H9 (cell line): ENCODE measurements around the gene GPC1. TPM values are rescaled to one million over a fixed set of nuclear protein-coding genes. Genes with fewer than 3 reads are reported as not detected.

Source experiments
- DNase-seq: peaks from one replicate; pipeline ENCODE4 v3.0.0-alpha.2; 2017
- H2AFZ ChIP-seq: one replicate; pipeline ENCODE4 v1.6.1; 2013; ENCODE audit warnings: mild to moderate bottlenecking, low read length, control low read depth, moderate library complexity
- H2AK5ac ChIP-seq: 2 replicates; pipeline ENCODE4 v1.6.1; 2013; ENCODE audit warnings: low read length, control low read depth, mixed read lengths; ENCODE audit not compliant: insufficient read length
- H2BK120ac ChIP-seq: one replicate; pipeline ENCODE4 v1.6.1; 2013; ENCODE audit warnings: low read depth, mild to moderate bottlenecking, low read length, control low read depth, inconsistent platforms; ENCODE audit not compliant: poor library complexity, severe bottlenecking
- H2BK12ac ChIP-seq: 2 replicates; pipeline ENCODE4 v1.6.1; 2013; ENCODE audit warnings: low read length, control low read depth, mixed read lengths, low read depth; ENCODE audit not compliant: insufficient read length
- H2BK15ac ChIP-seq: 2 replicates; pipeline ENCODE4 v1.6.1; 2013; ENCODE audit warnings: low read depth, low read length, control low read depth
- H2BK20ac ChIP-seq: one replicate; pipeline ENCODE4 v1.6.1; 2013; ENCODE audit warnings: low read depth, mild to moderate bottlenecking, low read length, control low read depth, inconsistent platforms; ENCODE audit not compliant: poor library complexity, severe bottlenecking
- H2BK5ac ChIP-seq: 2 replicates; pipeline ENCODE4 v1.6.1; 2013; ENCODE audit warnings: low read length, control low read depth, mixed read lengths; ENCODE audit not compliant: insufficient read length
- H3K14ac ChIP-seq: 2 replicates; pipeline ENCODE4 v1.6.1; 2013; ENCODE audit warnings: low read length, control low read depth; ENCODE audit not compliant: insufficient read depth
- H3K18ac ChIP-seq: 2 replicates; pipeline ENCODE4 v1.6.1; 2013; ENCODE audit warnings: low read depth, mild to moderate bottlenecking, mixed read lengths, low read length, control low read depth; ENCODE audit not compliant: insufficient read length
- H3K23ac ChIP-seq: 2 replicates; pipeline ENCODE4 v1.6.1; 2013; ENCODE audit warnings: low read length, control low read depth, mixed read lengths, low read depth; ENCODE audit not compliant: insufficient read length
- H3K23me2 ChIP-seq: 2 replicates; pipeline ENCODE4 v1.6.1; 2013; ENCODE audit warnings: low read depth, mild to moderate bottlenecking, mixed read lengths, low read length, control low read depth; ENCODE audit not compliant: insufficient read length, poor library complexity, severe bottlenecking
- H3K27ac ChIP-seq: 2 replicates; pipeline ENCODE4 v1.5.1; 2013; ENCODE audit warnings: low read length, control low read depth, mixed read lengths, low read depth; ENCODE audit not compliant: insufficient read length
- H3K27me3 ChIP-seq: 2 replicates; pipeline ENCODE4 v1.6.1; 2013; ENCODE audit warnings: low read length, control low read depth, inconsistent platforms; ENCODE audit not compliant: insufficient read depth
- H3K4ac ChIP-seq: 2 replicates; pipeline ENCODE4 v1.6.1; 2013; ENCODE audit warnings: low read depth, mild to moderate bottlenecking, control low read depth, inconsistent platforms, low read length, moderate library complexity
- H3K4me1 ChIP-seq: 2 replicates; pipeline ENCODE4 v1.6.1; 2013; ENCODE audit warnings: low read length, control low read depth, inconsistent platforms; ENCODE audit not compliant: insufficient read depth
- H3K4me2 ChIP-seq: 2 replicates; pipeline ENCODE4 v1.6.1; 2013; ENCODE audit warnings: low read length, control low read depth, mixed read lengths; ENCODE audit not compliant: insufficient read length, insufficient read depth
- H3K56ac ChIP-seq: 2 replicates; pipeline ENCODE4 v1.6.1; 2013; ENCODE audit warnings: low read depth, mild to moderate bottlenecking, mixed read lengths, low read length, control low read depth; ENCODE audit not compliant: insufficient read length
- H3K79me1 ChIP-seq: 2 replicates; pipeline ENCODE4 v1.6.1; 2013; ENCODE audit warnings: low read depth, mild to moderate bottlenecking, moderate library complexity, low read length, control low read depth, inconsistent platforms; ENCODE audit not compliant: insufficient read depth, poor library complexity, severe bottlenecking
- H3K79me2 ChIP-seq: 2 replicates; pipeline ENCODE4 v1.6.1; 2013; ENCODE audit warnings: low read length, control low read depth, inconsistent platforms; ENCODE audit not compliant: insufficient read depth
- H3K9ac ChIP-seq: 2 replicates; pipeline ENCODE4 v1.6.1; 2013; ENCODE audit warnings: low read length, control low read depth, mixed read lengths; ENCODE audit not compliant: insufficient read length; ENCODE audit errors: extremely low read depth
- H3K9me3 ChIP-seq: one replicate; pipeline ENCODE4 v1.6.1; 2013; ENCODE audit warnings: low read depth, low read length, inconsistent platforms; ENCODE audit not compliant: control insufficient read depth
- H3T11ph ChIP-seq: one replicate; pipeline ENCODE4 v1.6.1; 2013; ENCODE audit warnings: mild to moderate bottlenecking, low read length, control low read depth, inconsistent platforms
- H4K20me1 ChIP-seq: one replicate; pipeline ENCODE4 v1.6.1; 2013; ENCODE audit not compliant: control insufficient read depth, insufficient read length, insufficient read depth
- H4K5ac ChIP-seq: 2 replicates; pipeline ENCODE4 v1.6.1; 2013; ENCODE audit warnings: low read depth, mild to moderate bottlenecking, mixed read lengths, low read length, control low read depth; ENCODE audit not compliant: insufficient read length
- H4K8ac ChIP-seq: replicated peaks from 2 replicates; pipeline ENCODE4 v1.6.1; 2013; ENCODE audit warnings: low read length, control low read depth, mixed read lengths, low read depth; ENCODE audit not compliant: insufficient read length
- H4K91ac ChIP-seq: 2 replicates; pipeline ENCODE4 v1.6.1; 2013; ENCODE audit warnings: low read depth, mild to moderate bottlenecking, moderate library complexity, mixed read lengths, low read length, control low read depth; ENCODE audit not compliant: insufficient read length
- H3K27ac Mint-ChIP-seq, 3 experiments: 2 replicates in 2 of 3; 3 replicates in 1 of 3; pipeline ENCODE4 v1.8.0; 2020 to 2021; ENCODE audit warnings: mixed read lengths in 3 of 3, mild to moderate bottlenecking in 1 of 3, moderate library complexity in 1 of 3
- H3K27me3 Mint-ChIP-seq: 2 replicates; pipeline ENCODE4 v1.8.0; 2021; ENCODE audit warnings: low read depth, mild to moderate bottlenecking, moderate library complexity, mixed read lengths
- H3K36me3 Mint-ChIP-seq, 3 experiments: 2 replicates in 2 of 3; 3 replicates in 1 of 3; pipeline ENCODE4 v1.8.0; 2020 to 2021; ENCODE audit warnings: low read depth in 3 of 3, mixed read lengths in 3 of 3; ENCODE audit not compliant: insufficient read depth in 1 of 3
- H3K4me1 Mint-ChIP-seq, 2 experiments: 2 replicates each; pipeline ENCODE4 v1.8.0; 2020; ENCODE audit warnings: mixed read lengths in 2 of 2
- H3K4me3 Mint-ChIP-seq, 2 experiments: 2 replicates in 1 of 2; 3 replicates in 1 of 2; pipeline ENCODE4 v1.8.0; 2020 to 2021; ENCODE audit warnings: mild to moderate bottlenecking in 2 of 2, mixed read lengths in 2 of 2, moderate library complexity in 1 of 2
- H3K9me3 Mint-ChIP-seq, 2 experiments: 2 replicates in 1 of 2; 3 replicates in 1 of 2; pipeline ENCODE4 v1.8.0; 2020; ENCODE audit warnings: mild to moderate bottlenecking in 2 of 2, mixed read lengths in 2 of 2, moderate library complexity in 1 of 2
- WGBS: extraction: QIAGEN DNeasy Blood & Tissue Kit; methylation state at CpG from one replicate; pipeline ENCODE4 v1.1.7; 2013; ENCODE audit warnings: missing lambda C conversion rate, low lambda C conversion rate, mixed read lengths; ENCODE audit not compliant: insufficient read length; ENCODE audit errors: extremely low coverage; 5-methylcytosine and 5-hydroxymethylcytosine counted together
- total RNA-seq: library from RNA; stranded (reverse); gene quantifications from 2 replicates; pipeline ENCODE4 v1.2.1, GENCODE V29; 2021
- TF ChIP-seq, protein P1 (sequence below): fragments of 200-600 bp; sonication (generic); conservative IDR thresholded peaks from 3 replicates; pipeline ENCODE4 v1.8.0; 2021; ENCODE audit warnings: antibody characterized with exemption, mild to moderate bottlenecking

Gene GPC1
- total RNA-seq, 1 experiment from 2014 or later, result 39.4 TPM

DNA sequence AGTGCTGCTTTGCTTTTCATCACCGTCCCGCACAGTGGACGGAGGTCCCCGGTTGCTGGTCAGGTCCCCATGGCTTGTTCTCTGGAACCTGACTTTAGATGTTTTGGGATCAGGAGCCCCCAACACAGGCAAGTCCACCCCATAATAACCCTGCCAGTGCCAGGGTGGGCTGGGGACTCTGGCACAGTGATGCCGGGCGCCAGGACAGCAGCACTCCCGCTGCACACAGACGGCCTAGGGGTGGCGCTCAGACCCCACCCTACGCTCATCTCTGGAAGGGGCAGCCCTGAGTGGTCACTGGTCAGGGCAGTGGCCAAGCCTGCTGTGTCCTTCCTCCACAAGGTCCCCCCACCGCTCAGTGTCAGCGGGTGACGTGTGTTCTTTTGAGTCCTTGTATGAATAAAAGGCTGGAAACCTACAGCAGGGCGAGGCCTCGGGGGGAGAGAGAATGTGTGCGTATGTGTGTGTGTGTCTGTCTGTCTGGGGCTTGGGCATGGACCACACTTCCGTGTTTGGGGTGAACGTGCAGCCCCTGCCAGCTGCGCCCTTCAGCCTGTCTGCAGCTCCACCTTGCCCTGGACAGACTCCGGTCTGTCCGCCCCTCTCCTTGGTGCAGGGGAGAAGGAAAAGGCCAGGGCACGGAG lies 32.3 kb downstream of the GPC1 start:
- no peak overlapping the region for H2AK5ac ChIP-seq
- no peak overlapping the region for H3K4me3 Mint-ChIP-seq
- TF ChIP-seq, protein P1, sequence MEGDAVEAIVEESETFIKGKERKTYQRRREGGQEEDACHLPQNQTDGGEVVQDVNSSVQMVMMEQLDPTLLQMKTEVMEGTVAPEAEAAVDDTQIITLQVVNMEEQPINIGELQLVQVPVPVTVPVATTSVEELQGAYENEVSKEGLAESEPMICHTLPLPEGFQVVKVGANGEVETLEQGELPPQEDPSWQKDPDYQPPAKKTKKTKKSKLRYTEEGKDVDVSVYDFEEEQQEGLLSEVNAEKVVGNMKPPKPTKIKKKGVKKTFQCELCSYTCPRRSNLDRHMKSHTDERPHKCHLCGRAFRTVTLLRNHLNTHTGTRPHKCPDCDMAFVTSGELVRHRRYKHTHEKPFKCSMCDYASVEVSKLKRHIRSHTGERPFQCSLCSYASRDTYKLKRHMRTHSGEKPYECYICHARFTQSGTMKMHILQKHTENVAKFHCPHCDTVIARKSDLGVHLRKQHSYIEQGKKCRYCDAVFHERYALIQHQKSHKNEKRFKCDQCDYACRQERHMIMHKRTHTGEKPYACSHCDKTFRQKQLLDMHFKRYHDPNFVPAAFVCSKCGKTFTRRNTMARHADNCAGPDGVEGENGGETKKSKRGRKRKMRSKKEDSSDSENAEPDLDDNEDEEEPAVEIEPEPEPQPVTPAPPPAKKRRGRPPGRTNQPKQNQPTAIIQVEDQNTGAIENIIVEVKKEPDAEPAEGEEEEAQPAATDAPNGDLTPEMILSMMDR, result no peak
- H3K56ac ChIP-seq, result no peak overlapping the region
- no peaks in the 10 kb centered on the region for H4K20me1 ChIP-seq
- peaks cover 12% of the 10 kb centered on the region; the same call in 1 of the 2 replicates for H3K27me3 Mint-ChIP-seq
- no peaks in the 10 kb centered on the region for H3K9me3 Mint-ChIP-seq
- no peak overlapping the region for H2BK120ac ChIP-seq
- H2BK12ac ChIP-seq, result no peak overlapping the region
- no peak overlapping the region for H3K23ac ChIP-seq
- H4K5ac ChIP-seq, result no peak overlapping the region
- H3K23me2 ChIP-seq, result no peaks in the 10 kb centered on the region
- H4K8ac ChIP-seq, result no peak overlapping the region
- peak; percentile 30 for DNase-seq
- H3K27me3 ChIP-seq, result no peaks in the 10 kb centered on the region
- H3K36me3 Mint-ChIP-seq, result peaks cover 0 to 16% (median 13%) of the 10 kb centered on the region in 3 experiments
- no peak overlapping the region for H2BK5ac ChIP-seq
- H3K4me1 Mint-ChIP-seq, result peaks cover 2 to 3% of the 10 kb centered on the region in 2 experiments; a peak in 2 of 4 replicates
- no peak overlapping the region for H3K4me2 ChIP-seq
- H2BK15ac ChIP-seq, result no peak overlapping the region
- H3K9me3 ChIP-seq, result no peaks in the 10 kb centered on the region
- no peak overlapping the region for H3K27ac ChIP-seq
- no peak overlapping the region for H4K91ac ChIP-seq
- no peak overlapping the region for H3K18ac ChIP-seq
- no peaks in the 10 kb centered on the region for H3K4me1 ChIP-seq
- H2AFZ ChIP-seq, result no peak overlapping the region
- no peak overlapping the region for H3T11ph ChIP-seq
- H3K14ac ChIP-seq, result no peak overlapping the region
- no peak overlapping the region for H2BK20ac ChIP-seq
- no peaks in the 10 kb centered on the region for H3K79me2 ChIP-seq
- H3K79me1 ChIP-seq, result no peaks in the 10 kb centered on the region
- no peak overlapping the region for H3K9ac ChIP-seq
- no peak overlapping the region for H3K4ac ChIP-seq
- WGBS, result no CpG with 5 or more reads among the region's 22 CpGs
- H3K27ac Mint-ChIP-seq, result no peak overlapping the region
